Measurements from ENCODE around the gene CAPRIN2. TPM values are rescaled to one million over a fixed set of nuclear protein-coding genes. Genes with fewer than 3 reads are reported as not detected.
A peak's percentile ranks its signal among the peaks of the same experiment; 100 is the strongest.

The CAPRIN2 gene
- total RNA-seq, 1 experiment from 2014 or later, result 16.4 TPM

- Histone ChIP-seq H3K27ac (ENCODE audit: low read depth, low read length, poor library complexity, severe bottlenecking) (no peak overlapping the region), H3K4me1 (ENCODE audit: insufficient read depth, low read length, poor library complexity, severe bottlenecking) (peaks cover 15% of the 10 kb centered on the region), H3K36me3 (ENCODE audit: insufficient read depth, low read length, poor library complexity, severe bottlenecking) (no peaks in the 10 kb centered on the region), H3K9me3 (ENCODE audit: low read depth, low read length, poor library complexity, severe bottlenecking) (no peaks in the 10 kb centered on the region), H3K27me3 (replicated peaks; ENCODE audit: insufficient read depth, low read depth, low read length, poor library complexity) (no peaks in the 10 kb centered on the region), H3K4me3 (ENCODE audit: low read depth, low read length, poor library complexity, severe bottlenecking) (peak overlapping the region; percentile 83)
- no TSS peak for BruUV-seq (replicated peaks)
- no peak for DNase-seq (ENCODE audit: low spot score)
- intact Hi-C loops (cut with micrococcal nuclease; ENCODE audit: unreplicated experiment), result loop anchor here (2.0 kb wide), 1 partner anchor 39 kb away; no protein-coding TSS in a partner anchor
- CTCF ChIA-PET, result no interaction called here
- TF ChIP-seq EZH2 (IDR thresholded peaks at IDR 0.05; ENCODE audit: borderline replicate concordance, low read depth, low read length, poor library complexity, severe bottlenecking), result no peak
- TF ChIP-seq, protein P1, sequence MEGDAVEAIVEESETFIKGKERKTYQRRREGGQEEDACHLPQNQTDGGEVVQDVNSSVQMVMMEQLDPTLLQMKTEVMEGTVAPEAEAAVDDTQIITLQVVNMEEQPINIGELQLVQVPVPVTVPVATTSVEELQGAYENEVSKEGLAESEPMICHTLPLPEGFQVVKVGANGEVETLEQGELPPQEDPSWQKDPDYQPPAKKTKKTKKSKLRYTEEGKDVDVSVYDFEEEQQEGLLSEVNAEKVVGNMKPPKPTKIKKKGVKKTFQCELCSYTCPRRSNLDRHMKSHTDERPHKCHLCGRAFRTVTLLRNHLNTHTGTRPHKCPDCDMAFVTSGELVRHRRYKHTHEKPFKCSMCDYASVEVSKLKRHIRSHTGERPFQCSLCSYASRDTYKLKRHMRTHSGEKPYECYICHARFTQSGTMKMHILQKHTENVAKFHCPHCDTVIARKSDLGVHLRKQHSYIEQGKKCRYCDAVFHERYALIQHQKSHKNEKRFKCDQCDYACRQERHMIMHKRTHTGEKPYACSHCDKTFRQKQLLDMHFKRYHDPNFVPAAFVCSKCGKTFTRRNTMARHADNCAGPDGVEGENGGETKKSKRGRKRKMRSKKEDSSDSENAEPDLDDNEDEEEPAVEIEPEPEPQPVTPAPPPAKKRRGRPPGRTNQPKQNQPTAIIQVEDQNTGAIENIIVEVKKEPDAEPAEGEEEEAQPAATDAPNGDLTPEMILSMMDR (conservative IDR thresholded peaks at IDR 0.05; ENCODE audit: low read depth, low read length), result no peak
- POLR2A ChIA-PET (ENCODE audit: low non-redundant PET), result interaction anchor here (0.6 to 0.8 kb wide), 2 partner anchors 21 to 40 kb away, joined by 3 read pairs; no protein-coding TSS in a partner anchor
These were observed 628 bp upstream of the CAPRIN2 start for GRCh38 chr12:30755395-30755762.

DNA sequence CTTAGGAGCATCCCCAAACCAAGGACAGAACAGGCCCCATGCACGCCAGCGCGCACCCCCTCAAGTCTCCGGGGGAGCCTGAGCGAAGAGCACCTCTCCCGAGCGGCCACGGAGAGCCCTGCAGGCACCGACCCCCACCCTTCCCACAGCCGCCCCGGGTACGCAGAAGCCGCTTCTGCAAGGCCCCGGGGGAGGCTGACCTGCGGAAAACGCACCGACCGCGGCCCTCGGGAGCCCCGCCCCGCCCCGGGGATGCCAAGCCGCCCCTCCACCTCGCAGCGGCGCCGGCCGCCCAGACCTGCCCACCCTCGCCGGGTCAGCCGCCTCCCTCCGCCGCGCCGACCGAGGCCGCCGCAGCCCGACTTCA, 385 bp downstream of the CAPRIN2 start:
- peaks cover 15% of the 10 kb centered on the region for H3K4me1 ChIP-seq (ENCODE audit: insufficient read depth, low read length, poor library complexity, severe bottlenecking)
- H3K27ac ChIP-seq (ENCODE audit: low read depth, low read length, poor library complexity, severe bottlenecking), result peak overlapping the region; percentile 61
- intact Hi-C loops (cut with micrococcal nuclease; ENCODE audit: unreplicated experiment), result loop anchor here (2.0 kb wide), 1 partner anchor 40 kb away; no protein-coding TSS in a partner anchor
- H3K27me3 ChIP-seq (replicated peaks; ENCODE audit: insufficient read depth, low read depth, low read length, poor library complexity), result no peaks in the 10 kb centered on the region
- BruUV-seq (replicated peaks), result no TSS peak
- H3K9me3 ChIP-seq (ENCODE audit: low read depth, low read length, poor library complexity, severe bottlenecking), result no peaks in the 10 kb centered on the region
- peak overlapping the region; percentile 83 for H3K4me3 ChIP-seq (ENCODE audit: low read depth, low read length, poor library complexity, severe bottlenecking)
- TF ChIP-seq, protein P1 (conservative IDR thresholded peaks at IDR 0.05; ENCODE audit: low read depth, low read length), result no peak
- TF ChIP-seq EZH2 (IDR thresholded peaks at IDR 0.05; ENCODE audit: borderline replicate concordance, low read depth, low read length, poor library complexity, severe bottlenecking), result no peak
- no peak for DNase-seq (ENCODE audit: low spot score)
- H3K36me3 ChIP-seq (ENCODE audit: insufficient read depth, low read length, poor library complexity, severe bottlenecking), result no peaks in the 10 kb centered on the region
- ChIA-PET CTCF (interaction anchor here (0.7 to 1.2 kb wide), 2 partner anchors 31 to 58 kb away, joined by 3 to 9 read pairs; partner anchors contain the start of gene IPO8), POLR2A (ENCODE audit: low non-redundant PET) (no interaction called here)

DNA sequence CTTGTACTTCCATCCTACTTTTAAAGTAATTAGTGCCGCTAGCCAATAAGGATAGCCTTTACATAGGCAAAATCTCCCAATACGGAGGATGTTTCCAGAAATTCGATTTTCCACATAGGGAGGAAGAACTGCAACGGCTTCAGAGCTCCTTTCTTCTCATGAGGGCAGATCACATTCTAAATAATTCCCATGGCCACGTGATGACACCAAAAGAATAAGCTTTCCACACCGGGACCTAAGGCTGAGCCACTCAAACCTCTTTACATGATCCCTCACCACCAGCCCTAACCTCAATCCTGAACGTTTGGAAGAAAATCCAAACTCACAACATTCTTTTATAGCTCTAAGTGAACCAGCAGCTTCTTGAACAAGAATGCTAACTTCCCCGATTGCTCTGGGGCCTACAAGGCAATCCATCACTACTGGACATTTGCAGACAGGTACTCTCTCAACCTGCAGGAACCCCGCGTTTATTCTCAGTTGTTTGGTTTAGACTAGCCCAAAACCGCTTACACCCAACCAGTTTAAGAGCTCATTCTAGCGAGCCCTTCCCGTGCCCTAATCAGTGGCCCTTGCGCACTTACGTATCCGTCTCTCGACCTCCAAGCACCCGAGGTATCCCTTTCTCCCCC, 884 bp downstream of the CAPRIN2 start:
- TSS peak; percentile 59 for BruUV-seq (replicated peaks)
- no peaks in the 10 kb centered on the region for H3K36me3 ChIP-seq (ENCODE audit: insufficient read depth, low read length, poor library complexity, severe bottlenecking)
- H3K27me3 ChIP-seq (replicated peaks; ENCODE audit: insufficient read depth, low read depth, low read length, poor library complexity), result no peaks in the 10 kb centered on the region
- intact Hi-C loops (cut with micrococcal nuclease; ENCODE audit: unreplicated experiment), result loop anchor here (2.0 kb wide), 2 partner anchors 41 to 53 kb away; no protein-coding TSS in a partner anchor
- H3K9me3 ChIP-seq (ENCODE audit: low read depth, low read length, poor library complexity, severe bottlenecking), result no peaks in the 10 kb centered on the region
- peak overlapping the region; percentile 83 for H3K4me3 ChIP-seq (ENCODE audit: low read depth, low read length, poor library complexity, severe bottlenecking)
- TF ChIP-seq EZH2 (IDR thresholded peaks at IDR 0.05; ENCODE audit: borderline replicate concordance, low read depth, low read length, poor library complexity, severe bottlenecking), result no peak
- TF ChIP-seq, protein P1 (conservative IDR thresholded peaks at IDR 0.05; ENCODE audit: low read depth, low read length), result no peak
- ChIA-PET CTCF (interaction anchor here (1.2 to 1.3 kb wide), 2 partner anchors 58 to 69 kb away, joined by 3 to 9 read pairs; partner anchors contain the start of gene IPO8), POLR2A (ENCODE audit: low non-redundant PET) (no interaction called here)
- peak; percentile 33 for DNase-seq (ENCODE audit: low spot score)
- peak overlapping the region; percentile 61 for H3K27ac ChIP-seq (ENCODE audit: low read depth, low read length, poor library complexity, severe bottlenecking)
- H3K4me1 ChIP-seq (ENCODE audit: insufficient read depth, low read length, poor library complexity, severe bottlenecking), result peaks cover 15% of the 10 kb centered on the region

All from A673 (cell line).